HG03469 (cell line): ENCODE measurements around the gene SMYD3.

Experiments
- ATAC-seq: cut with Tn5 transposase; IDR thresholded peaks from one replicate; pipeline ENCODE4 v1.9.1; 2021; ENCODE audit warnings: mild to moderate bottlenecking, moderate library complexity, moderate number of reproducible peaks; ENCODE audit not compliant: unreplicated experiment

SMYD3 gene

GRCh38 chr1:246311461-246311860 lies 195.6 kb downstream of the SMYD3 start:
- ATAC-seq = no peak

- no peak for ATAC-seq
These were observed 197.7 kb downstream of the SMYD3 start for GRCh38 chr1:246309247-246309884.

GRCh38 chr1:246308533-246309075 lies 198.5 kb downstream of the SMYD3 start:
- ATAC-seq = no peak

- no peak for ATAC-seq
These were observed 200.6 kb downstream of the SMYD3 start for GRCh38 chr1:246306415-246307037.

- ATAC-seq = no peak
These were observed 202.4 kb downstream of the SMYD3 start for GRCh38 chr1:246304484-246305259.

- no peak for ATAC-seq
These were observed 204.3 kb downstream of the SMYD3 start for GRCh38 chr1:246302711-246303317.

GRCh38 chr1:246302251-246302625 lies 204.8 kb downstream of the SMYD3 start:
- ATAC-seq = no peak

- no peak for ATAC-seq
These were observed 205.4 kb downstream of the SMYD3 start for GRCh38 chr1:246301553-246302250.

- ATAC-seq = no peak
These were observed 206.2 kb downstream of the SMYD3 start for GRCh38 chr1:246300626-246301549.

- ATAC-seq = no peak
These were observed 209.5 kb downstream of the SMYD3 start for GRCh38 chr1:246297279-246298265.

- no peak for ATAC-seq
These were observed 211.1 kb downstream of the SMYD3 start for GRCh38 chr1:246295968-246296367.

- ATAC-seq = no peak
These were observed 211.7 kb downstream of the SMYD3 start for GRCh38 chr1:246295340-246295739.

GRCh38 chr1:246294263-246294662 lies 212.8 kb downstream of the SMYD3 start:
- ATAC-seq = no peak

- no peak for ATAC-seq
These were observed 213.5 kb downstream of the SMYD3 start for GRCh38 chr1:246293366-246294121.

- no peak for ATAC-seq
These were observed 214.5 kb downstream of the SMYD3 start for GRCh38 chr1:246292571-246292970.

GRCh38 chr1:246291127-246291526 lies 216.0 kb downstream of the SMYD3 start:
- no peak for ATAC-seq

GRCh38 chr1:246283771-246284410 lies 223.2 kb downstream of the SMYD3 start:
- ATAC-seq = no peak
